ENCODE data around the gene CYB561D2. TPM values are rescaled to one million over a fixed set of nuclear protein-coding genes. Genes with fewer than 3 reads are reported as not detected.

Gene CYB561D2
- total RNA-seq, 4 donors from 2014 or later, result 23.6 to 66.0 (median 43.6) TPM

DNA sequence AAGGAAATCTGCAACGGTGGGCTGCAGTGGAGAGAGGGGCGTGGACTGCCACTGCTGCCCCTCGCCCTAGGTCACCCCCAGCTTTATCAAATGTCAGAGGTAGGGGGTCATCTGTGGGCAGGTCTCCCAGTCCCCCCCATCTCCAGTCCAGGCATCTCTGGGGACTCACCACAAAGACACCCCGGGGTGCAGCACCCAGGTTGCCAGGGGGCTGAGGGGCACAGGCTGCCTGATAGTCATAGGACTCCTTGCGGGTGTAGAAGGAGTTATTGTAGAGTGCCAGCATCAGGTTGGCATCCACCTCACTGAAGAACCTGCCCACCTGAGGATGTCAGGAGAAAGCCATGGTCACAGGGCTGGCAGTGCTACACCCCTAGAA is 15.2 kb downstream of the CYB561D2 start:
- intact Hi-C loops (cut with DNase I), result no loop called here
- Histone ChIP-seq H3K4me3 (replicated peaks in 1 of 3) (peak overlapping the region in 1 of 3 donors; percentile 55), H3K27ac (peak overlapping the region in 1 of 3 donors; percentile 7), H3K4me1 (peaks cover 14 to 15% of the 10 kb centered on the region in 2 donors), H3K36me3 (no peaks in the 10 kb centered on the region), H3K27me3 (no peaks in the 10 kb centered on the region), H3K9me3 (no peaks in the 10 kb centered on the region)
- DNase-seq, result no peak
- 60 to 74% methylated on average over 2 to 5 of the region's 5 CpGs for WGBS, 2 donors
- TF ChIP-seq POLR2A (IDR thresholded peaks at IDR 0.05), result no peak
- TF ChIP-seq, protein P1, sequence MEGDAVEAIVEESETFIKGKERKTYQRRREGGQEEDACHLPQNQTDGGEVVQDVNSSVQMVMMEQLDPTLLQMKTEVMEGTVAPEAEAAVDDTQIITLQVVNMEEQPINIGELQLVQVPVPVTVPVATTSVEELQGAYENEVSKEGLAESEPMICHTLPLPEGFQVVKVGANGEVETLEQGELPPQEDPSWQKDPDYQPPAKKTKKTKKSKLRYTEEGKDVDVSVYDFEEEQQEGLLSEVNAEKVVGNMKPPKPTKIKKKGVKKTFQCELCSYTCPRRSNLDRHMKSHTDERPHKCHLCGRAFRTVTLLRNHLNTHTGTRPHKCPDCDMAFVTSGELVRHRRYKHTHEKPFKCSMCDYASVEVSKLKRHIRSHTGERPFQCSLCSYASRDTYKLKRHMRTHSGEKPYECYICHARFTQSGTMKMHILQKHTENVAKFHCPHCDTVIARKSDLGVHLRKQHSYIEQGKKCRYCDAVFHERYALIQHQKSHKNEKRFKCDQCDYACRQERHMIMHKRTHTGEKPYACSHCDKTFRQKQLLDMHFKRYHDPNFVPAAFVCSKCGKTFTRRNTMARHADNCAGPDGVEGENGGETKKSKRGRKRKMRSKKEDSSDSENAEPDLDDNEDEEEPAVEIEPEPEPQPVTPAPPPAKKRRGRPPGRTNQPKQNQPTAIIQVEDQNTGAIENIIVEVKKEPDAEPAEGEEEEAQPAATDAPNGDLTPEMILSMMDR (IDR thresholded peaks at IDR 0.05), result no peak

DNA sequence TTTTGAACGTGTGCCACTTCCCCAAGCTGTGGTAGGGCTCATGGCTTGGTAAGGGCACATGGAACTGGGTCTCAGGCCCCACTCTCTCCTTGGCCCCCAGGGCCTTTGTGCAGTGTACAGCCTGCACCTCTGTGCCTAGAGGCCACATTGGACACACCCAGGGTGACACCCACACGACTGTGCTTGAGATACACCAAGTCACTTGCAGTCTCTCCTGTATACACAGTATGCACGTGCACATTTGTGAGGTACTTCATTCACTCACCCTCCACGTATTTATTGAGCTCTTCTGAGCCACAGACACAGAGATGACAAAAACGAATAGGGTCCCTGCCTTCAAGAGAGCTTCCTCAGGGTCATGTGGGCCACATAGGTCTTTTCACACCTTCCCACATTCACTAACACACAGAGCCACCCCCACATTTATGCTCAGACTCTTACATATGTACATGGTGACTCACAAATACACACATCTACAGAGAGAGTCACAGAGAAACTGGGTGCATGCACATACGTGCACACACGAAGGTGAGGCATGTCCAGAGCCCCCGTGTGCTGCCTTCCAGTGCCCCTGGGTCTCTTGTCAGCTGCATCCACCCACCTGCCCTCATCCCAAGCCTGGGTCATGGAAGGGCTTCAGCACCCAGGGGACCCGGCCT is 18.5 kb downstream of the CYB561D2 start:
- Histone ChIP-seq H3K9me3 (no peaks in the 10 kb centered on the region), H3K36me3 (no peaks in the 10 kb centered on the region), H3K27ac (no peak overlapping the region), H3K27me3 (no peaks in the 10 kb centered on the region), H3K4me3 (replicated peaks in 1 of 3) (no peak overlapping the region), H3K4me1 (peaks cover 14% of the 10 kb centered on the region in 2 donors)
- DNase-seq, result no peak
- no peak for TF ChIP-seq POLR2A (IDR thresholded peaks at IDR 0.05)
- TF ChIP-seq, protein P1 (IDR thresholded peaks at IDR 0.05), result no peak
- intact Hi-C loops (cut with DNase I), result no loop called here
- WGBS, 2 donors, result 69 to 83% methylated on average over 8 of the region's 9 CpGs

DNA sequence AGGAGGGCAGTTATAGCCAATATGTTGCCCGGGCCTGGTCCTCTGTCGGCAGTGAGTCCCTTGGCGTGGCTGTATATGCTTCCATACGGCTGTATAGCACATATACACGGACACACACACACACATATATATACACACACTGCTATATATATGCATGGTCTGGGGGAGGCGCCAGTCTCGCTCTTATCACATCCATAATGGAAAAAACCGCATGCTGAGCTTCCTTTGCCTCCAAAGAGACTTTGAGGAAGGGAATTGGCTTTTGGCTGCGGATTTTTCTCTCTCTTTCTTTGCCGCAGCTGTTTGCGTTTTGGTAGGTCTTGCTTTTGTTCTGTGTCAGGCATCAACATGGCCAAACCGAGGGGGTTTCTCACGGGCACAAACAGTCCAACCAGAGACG is 19.9 kb downstream of the CYB561D2 start:
- intact Hi-C loops (cut with DNase I), result no loop called here
- no peaks in the 10 kb centered on the region for H3K27me3 ChIP-seq

DNA sequence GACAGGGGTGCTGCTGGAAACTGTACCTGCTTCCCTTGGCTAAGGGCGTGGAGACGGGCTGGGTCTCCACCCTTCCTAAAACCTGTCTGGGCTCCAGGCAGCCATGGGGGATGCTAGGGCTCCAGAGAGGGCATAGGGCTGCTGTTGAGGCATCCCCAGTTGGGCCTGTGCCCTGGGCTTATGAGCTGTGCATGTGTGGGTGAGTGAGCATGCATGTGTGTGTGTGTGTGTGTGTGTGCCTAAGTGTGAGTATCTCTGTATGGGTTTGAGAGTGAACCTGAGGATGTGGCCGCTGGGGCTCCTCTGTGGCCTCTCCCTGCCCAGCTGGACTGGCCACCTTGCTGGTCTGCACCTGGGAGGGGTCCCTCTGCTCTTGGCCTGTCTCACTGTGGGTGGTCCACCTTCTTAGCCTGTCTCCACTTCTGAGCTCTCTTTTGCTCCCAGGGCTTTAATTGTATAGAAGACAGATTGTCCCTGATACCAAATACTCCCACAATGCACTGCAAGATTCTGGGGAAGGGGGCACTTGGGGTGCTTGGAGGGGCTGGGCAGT is 20.5 kb downstream of the CYB561D2 start:
- Histone ChIP-seq H3K36me3 (no peaks in the 10 kb centered on the region), H3K27ac (no peak overlapping the region), H3K4me3 (replicated peaks in 1 of 3) (no peak overlapping the region), H3K27me3 (no peaks in the 10 kb centered on the region), H3K9me3 (no peaks in the 10 kb centered on the region), H3K4me1 (no peaks in the 10 kb centered on the region)
- TF ChIP-seq, protein P1 (IDR thresholded peaks at IDR 0.05), result no peak
- no peak for TF ChIP-seq POLR2A (IDR thresholded peaks at IDR 0.05)
- no peak for DNase-seq
- intact Hi-C loops (cut with DNase I), result no loop called here
- WGBS, 2 donors, result 83 to 85% methylated on average over 3 of the region's 3 CpGs

More for the DNA sequence above, 19.9 kb downstream of the CYB561D2 start:
- Histone ChIP-seq H3K9me3 (no peaks in the 10 kb centered on the region), H3K36me3 (no peaks in the 10 kb centered on the region), H3K4me1 (peaks cover 3 to 4% of the 10 kb centered on the region in 2 donors), H3K4me3 (replicated peaks in 1 of 3) (no peak overlapping the region), H3K27ac (no peak overlapping the region)
- TF ChIP-seq, protein P1 (IDR thresholded peaks at IDR 0.05), result no peak
- no peak for TF ChIP-seq POLR2A (IDR thresholded peaks at IDR 0.05)
- DNase-seq, result no peak
- WGBS, 2 donors, result 67% methylated on average over 14 of the region's 14 CpGs

DNA sequence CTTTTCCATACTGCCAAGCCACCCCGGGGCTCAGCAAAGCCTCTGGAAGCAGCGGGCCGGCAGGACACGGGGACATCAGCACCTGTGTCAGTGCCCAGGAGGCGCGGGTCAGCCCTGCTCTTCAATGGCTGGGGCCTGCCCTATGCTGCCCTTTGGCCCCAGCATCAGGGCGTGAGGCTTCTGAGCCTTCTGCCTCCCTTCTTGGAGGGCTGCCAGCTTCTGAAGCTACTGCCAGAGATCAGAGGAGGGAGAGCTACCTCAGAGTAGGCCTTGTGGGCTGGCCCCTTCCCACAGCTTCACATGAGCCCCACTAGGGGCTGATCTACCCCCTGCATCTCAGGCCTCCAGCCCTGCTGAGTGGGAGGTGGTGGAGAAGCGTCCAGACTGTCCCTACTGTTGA is 21.7 kb downstream of the CYB561D2 start:
- no peaks in the 10 kb centered on the region for H3K9me3 ChIP-seq
- H3K36me3 ChIP-seq, result no peaks in the 10 kb centered on the region
- WGBS, 2 donors, result 67 to 78% methylated on average over 8 of the region's 8 CpGs
- DNase-seq, result no peak
- no peak overlapping the region for H3K4me3 ChIP-seq (replicated peaks in 1 of 3)
- intact Hi-C loops (cut with DNase I), result no loop called here
- H3K27me3 ChIP-seq, result no peaks in the 10 kb centered on the region
- no peak overlapping the region for H3K27ac ChIP-seq
- TF ChIP-seq, protein P1 (IDR thresholded peaks at IDR 0.05), result no peak
- TF ChIP-seq POLR2A (IDR thresholded peaks at IDR 0.05), result no peak
- H3K4me1 ChIP-seq, result no peaks in the 10 kb centered on the region

All from thyroid gland (tissue), 4 donors.